8988T (cell line): ENCODE results near the gene ALPL.
"Not testable (repeated sequence)": the region's sequence is repeated elsewhere in the genome, so short reads cannot be mapped to it uniquely, and the experiment has no call there.

ENCODE experiments used
- DNase-seq: peaks from one replicate; pipeline ENCODE4 v3.0.0; 2011

ALPL gene

DNA sequence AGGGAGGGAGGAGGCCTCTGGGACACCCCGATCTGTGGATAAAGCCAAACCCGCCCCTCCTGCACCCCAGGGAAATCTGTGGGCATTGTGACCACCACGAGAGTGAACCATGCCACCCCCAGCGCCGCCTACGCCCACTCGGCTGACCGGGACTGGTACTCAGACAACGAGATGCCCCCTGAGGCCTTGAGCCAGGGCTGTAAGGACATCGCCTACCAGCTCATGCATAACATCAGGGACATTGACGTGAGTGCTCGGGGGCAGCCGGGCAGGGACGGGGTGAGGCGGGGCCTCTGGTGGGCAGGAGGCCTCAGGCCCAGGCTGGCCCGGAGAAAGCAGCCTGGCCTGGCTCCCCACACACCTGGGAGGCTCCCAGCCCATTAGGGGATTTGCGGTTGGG, 54.7 kb downstream of the ALPL start:
- DNase-seq: no peak

DNA sequence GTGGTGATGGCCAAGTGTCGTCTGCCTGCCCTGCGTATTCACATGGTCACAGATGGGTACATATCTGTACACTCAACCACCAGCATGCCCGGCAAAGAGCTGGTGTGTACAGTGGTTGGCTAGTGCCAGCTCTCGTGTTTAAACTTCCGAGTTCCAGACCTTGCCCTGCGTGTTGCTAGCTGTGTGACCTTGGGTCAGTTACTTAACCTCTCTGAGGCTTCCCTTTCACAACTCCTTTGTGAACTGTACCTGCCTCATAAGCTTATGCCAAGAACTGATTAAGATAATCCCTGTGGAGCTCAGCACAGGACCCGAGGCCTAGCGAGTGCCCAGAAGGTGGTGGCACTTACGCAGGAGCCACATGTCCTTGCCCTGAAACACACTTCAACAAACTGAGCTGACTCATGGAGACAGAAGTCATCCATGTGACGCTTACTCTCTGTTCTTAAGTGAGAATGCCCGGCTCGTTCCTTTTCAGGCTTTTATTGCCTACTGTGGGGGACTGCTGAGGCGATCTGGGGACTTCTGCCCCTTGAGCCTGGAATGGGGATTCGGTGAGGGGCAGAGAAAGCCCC, 55.4 kb downstream of the ALPL start:
- DNase-seq: no peak

DNA sequence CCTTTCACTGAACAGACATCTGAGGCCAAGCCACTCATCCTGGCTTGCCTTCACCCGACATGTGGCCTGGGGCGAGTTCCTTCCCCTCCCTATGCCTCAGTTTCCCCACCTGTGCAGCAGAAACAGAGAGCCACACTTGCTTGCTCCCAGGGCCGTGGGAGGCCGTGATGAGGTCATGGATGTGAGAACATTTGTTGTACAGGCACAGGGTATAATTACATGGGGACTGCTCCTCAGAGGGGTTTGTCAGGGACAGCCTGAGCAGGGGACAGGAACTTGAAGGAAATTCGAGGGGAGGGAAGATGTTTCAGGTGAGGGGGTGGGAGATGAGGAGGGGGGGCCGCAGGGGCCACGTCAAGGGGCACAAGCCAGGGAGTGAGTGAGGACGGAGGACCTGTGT, 56.1 kb downstream of the ALPL start:
- DNase-seq: no peak

DNA sequence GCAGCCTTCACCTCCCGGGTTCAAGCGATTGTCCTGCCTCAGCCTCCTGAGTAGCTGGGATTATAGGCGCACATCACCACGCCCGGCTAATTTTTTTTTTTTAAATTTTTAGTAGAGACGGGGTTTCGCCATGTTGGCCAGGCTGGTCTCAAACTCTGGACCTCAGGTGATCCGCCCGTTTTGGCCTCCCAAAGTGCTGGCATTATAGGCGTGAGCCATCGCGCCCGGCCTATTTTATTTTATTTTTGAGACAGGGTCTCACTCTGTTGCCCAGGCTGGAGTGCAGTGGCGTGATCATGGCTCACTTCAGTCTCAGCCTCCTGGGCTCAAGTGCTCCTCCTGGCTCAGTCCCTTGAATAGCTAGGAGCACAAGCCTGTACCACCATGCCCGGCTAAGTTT, 57.1 kb downstream of the ALPL start:
- not testable (repeated sequence) for DNase-seq

DNA sequence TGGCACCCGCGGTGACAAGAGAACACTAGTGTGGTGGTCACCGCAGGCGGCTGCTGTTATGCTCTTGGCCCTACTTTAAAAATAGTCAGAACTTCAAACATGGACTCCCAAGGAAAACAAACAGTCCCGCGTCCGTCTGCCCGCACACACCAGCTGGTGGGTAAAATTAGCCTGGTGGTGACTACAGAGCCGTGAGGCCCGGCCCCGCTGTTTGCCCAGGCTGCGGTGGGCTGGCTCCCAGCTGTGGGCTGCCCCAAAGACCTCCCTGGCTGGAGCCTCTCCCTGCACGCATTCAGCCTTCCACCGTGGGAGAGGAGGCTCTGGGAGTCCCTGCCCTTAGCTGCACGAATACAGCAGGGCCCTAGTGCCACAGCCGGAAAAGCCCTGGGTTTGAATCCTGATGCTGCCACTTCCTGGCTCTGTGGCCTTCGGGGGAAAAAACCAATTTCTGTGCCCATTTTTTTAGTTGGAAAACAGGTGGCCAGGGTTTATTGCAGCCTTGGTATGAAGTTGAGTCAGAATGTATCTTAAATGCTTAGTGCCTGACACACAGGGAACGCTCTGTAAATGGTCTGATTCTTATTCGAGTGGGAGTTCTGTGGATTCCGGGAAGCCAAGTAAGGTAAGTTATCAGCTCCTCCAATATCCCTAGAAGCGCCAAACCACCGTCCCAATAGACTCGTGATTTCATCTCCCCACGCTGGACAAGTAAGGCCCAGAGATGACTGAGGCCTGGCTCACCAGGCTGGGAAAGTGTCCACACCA, 58.2 kb downstream of the ALPL start:
- no peak for DNase-seq

DNA sequence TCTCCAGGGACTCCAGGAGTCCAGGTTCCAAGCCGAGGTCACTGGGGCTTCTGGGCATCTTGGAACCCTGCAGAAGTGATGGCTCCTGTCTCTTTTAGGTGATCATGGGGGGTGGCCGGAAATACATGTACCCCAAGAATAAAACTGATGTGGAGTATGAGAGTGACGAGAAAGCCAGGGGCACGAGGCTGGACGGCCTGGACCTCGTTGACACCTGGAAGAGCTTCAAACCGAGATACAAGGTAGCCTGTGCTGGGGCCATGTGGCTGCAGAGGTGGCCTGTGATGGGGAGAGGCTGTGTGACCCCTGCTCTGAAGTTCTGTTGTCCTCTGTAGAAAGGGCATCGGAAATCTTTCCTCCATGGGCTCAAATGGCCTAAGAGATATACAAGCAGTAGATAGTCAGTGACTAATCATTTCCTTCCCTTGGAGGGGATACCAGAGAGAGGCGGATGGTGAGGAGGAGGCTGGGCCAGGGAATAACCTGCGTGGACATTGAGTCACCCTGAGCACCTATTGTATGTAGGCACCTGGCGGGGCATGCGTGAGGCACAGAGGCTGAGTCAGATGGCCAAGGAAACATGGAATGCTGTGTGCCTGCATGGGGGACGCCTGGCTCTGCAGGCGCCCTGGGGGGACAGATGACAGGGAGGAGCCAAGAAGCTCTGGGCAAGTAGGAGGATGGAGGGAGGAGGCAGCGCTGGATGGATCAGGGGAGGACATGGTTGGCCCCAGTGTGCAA, 59.0 kb downstream of the ALPL start:
- DNase-seq: peak; percentile 69

DNA sequence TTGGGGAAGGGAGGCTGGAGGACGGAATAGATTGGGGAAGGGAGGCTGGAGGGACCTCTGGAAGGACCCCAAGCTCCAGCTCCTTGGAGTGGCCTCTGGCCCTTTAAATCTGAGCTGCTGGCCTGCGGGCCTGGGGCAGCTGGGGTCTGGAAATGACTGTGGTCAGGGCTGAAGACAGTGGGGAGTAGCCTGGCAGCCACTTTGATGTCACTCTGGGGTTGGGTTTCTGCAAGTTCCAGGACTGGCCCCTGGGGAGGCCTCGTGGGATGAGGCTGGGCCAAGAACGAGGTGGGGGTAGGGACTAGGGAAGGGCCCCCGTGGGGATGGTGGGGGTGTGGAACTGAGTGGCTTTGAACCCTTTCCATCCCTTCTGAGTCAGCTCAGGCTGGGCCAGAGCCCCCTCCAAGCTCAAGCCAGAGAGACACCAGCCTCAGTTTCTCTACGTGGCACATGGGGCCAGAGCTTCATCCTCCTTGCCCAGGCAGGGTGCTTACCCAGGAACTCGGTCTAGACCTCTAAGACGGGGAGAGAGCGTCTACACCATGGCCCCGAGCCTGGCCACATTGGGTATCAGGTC, 59.7 kb downstream of the ALPL start:
- no peak for DNase-seq

DNA sequence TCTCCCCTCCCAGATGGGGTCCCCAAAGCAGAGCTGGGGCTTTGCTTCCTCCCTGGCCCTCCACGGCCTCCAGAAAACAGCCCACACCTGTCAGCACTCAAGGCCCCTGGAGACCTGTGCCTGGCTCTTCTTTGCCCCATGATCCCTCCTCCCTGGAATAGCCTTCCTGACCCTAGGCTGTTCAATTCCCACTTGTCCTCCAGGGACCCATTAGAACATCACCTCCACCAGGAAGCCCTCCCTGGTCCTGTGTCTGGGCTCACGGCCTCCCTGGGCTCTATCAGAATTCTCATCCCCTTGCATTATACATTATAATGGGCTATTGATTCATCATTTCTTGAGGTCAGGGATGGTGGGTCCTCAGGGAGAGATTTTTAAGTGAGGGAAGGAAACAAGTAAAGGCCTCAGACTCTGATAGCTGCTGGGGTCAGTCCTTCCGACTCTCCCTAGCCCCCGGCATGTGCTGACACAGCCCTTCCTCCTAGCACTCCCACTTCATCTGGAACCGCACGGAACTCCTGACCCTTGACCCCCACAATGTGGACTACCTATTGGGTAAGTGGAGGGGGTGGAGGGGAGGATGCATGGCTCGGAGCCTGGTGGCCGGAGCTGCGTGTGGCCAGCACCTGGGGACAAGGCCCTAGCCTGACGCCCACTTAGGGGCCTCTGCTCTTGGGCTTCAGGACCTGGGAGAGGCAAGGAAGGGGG, 60.8 kb downstream of the ALPL start:
- no peak for DNase-seq

DNA sequence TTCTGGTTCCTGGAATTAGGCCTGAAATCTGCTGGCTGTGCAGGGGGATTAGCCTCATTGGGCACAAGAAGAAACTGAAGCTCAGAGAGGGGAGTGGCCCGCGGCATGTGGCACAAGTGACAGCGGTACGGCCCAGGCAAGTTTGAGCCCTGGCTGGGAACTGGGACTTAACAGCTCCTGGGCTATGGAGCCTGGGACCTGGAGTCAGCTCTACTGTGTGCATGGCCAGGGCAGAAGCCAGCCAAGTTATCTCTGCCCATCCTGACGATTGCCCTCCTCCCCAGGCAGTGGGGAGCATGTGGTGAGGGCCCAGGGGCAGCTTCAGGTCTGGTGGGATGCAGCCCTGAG, 61.3 kb downstream of the ALPL start:
- DNase-seq: no peak

DNA sequence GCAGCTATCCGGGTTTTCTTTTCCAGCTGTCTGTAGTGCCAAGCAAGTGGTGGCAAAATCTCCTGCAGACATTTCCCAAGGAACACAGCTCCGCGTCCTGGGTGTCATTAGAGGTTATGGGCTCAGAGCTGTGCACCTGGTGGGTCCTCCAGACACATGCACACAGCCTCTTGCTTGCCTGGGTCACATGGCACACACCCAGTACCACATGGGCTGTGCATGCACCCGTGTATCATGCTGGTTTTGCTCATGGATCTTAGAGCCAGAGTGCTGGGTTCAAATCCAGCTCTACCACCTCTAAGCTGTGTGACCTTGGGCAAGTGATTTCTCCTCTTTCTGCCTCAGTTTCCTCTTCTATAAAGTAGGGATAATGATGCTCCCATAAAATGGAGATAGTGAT, 61.7 kb downstream of the ALPL start:
- no peak for DNase-seq

DNA sequence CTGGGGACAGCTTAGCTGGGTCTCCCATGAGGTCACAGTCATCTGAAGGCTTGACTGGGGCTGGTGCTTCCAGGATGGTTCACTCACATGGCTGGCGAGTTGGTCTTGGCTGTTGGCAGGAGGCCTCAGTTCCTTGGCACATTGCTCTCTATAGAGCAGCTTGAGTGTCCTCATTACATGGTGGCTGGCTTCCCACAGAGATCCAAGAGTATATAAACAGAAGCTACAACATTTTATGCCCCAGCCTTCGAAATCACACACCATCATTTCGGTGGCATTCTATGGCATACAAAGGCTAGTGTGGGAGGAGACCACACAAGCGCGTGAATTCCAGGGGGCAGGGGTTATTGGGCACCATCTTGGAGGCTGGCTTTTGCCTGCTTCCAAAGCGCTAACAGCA, 63.0 kb downstream of the ALPL start:
- no peak for DNase-seq

DNA sequence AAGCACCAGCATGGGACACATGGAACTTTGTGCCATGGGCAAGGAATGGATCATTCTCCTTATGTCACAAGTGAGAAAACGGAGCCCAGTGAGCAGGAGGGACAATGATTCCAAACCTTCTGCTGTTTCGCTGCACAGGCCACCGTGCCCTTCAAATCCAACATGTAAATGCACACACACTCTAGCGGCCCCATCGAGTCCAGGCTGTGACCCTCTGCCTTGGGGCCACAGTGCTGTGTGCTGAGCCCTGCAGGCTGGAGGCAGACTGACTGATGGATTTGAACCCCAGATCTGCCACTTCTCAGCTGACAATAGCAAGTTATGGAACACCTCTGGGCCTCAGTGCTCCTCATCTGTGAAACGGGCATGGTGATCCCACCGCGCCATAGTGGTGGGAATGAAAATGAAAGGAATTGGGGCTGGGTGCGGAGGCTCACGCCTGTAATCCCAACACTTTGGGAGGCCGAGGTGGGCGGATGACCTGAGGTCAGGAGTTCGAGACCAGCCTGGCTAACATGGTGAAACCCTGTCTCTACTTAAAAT, 63.6 kb downstream of the ALPL start:
- no peak for DNase-seq

DNA sequence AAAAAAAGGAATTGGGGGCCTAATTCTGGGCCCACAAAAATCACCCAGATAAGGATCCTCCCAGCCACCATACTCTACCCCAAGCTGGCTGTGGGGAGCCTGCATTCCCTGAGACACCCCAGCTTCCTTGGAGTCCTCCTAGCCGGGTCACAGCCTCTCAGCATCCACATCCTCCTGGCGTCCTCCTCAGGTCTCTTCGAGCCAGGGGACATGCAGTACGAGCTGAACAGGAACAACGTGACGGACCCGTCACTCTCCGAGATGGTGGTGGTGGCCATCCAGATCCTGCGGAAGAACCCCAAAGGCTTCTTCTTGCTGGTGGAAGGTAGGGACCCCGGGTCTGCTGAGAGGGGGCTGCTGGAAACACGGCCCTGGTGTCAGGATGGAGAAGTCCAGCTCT, 64.3 kb downstream of the ALPL start:
- DNase-seq: no peak

DNA sequence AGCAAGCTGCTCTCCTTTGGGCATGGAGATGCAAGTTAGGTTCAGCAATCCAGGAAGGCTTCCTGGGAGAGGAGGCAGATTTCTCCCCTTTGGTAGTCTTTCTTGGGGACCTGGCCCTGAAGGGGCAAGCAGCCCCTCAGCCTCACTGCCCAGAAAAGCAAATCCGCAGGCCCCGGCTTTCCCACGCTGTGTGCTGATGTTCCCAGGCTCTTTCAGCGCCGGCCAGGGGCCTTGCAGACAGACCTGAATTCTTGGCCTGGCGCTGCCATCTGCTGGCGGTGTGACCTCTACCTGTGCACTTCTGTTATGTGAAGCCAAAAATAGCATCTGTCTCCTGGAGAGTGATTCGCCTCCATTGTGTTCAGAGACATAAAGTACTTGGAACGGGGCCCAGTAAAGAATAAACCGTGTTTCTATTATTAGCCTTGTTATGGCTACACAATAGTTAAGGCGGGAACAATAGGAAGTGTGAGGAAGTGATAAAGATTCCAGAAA, 64.8 kb downstream of the ALPL start:
- DNase-seq: peak; percentile 66

DNA sequence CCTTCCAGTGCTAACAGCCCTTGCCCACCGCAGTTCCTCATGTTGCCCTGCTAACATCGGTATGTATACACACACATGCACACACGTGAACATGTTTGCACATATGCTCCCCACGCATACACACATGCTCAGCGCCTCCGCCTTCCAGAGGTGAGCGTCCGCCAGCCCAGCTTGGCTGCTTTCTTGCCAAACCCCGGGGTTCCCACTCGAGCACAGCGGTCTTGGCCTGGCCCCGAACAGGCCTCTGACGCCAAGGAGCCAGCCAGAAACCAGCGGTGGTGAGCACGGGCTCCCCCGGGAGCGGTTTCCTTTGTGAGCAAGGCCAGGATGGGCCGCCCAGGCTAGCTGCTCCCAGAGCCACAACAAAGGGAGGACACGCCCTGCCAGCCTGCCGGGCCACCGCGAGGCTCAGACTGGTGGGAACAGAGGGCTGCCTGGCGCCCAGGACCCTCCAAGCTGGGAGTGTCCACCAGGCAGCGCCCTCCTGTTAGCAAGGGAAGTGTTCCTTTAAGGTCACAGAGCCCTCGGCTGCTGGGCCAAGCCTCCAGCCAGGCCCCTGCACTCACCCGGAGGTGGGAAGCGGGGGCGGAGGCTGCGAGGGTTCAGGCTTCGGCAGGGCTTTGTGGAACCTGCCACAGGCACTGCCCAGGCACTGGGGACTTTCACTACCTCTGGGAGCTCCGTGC, 65.4 kb downstream of the ALPL start:
- no peak for DNase-seq

DNA sequence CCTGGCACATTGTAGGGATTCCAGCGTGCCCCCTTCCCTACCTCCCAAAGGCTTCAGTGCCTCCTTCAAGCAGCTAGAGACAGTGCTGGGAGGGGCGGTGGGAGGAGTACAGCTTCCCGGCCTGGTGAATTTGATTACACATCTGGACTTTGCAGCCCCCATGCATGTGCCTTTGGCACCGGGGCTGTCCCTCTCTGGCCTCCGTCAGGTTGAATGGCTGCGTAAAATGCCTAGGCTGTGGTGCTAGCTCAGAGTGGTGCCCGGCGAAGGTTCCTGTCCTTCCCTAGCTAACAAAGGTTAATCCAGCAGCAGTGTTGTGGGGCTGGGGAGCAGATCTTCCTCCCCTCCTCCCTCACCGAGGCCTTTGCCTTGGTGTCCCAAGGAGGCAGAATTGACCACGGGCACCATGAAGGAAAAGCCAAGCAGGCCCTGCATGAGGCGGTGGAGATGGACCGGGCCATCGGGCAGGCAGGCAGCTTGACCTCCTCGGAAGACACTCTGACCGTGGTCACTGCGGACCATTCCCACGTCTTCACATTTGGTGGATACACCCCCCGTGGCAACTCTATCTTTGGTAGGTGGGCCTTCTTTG, 66.2 kb downstream of the ALPL start:
- no peak for DNase-seq

DNA sequence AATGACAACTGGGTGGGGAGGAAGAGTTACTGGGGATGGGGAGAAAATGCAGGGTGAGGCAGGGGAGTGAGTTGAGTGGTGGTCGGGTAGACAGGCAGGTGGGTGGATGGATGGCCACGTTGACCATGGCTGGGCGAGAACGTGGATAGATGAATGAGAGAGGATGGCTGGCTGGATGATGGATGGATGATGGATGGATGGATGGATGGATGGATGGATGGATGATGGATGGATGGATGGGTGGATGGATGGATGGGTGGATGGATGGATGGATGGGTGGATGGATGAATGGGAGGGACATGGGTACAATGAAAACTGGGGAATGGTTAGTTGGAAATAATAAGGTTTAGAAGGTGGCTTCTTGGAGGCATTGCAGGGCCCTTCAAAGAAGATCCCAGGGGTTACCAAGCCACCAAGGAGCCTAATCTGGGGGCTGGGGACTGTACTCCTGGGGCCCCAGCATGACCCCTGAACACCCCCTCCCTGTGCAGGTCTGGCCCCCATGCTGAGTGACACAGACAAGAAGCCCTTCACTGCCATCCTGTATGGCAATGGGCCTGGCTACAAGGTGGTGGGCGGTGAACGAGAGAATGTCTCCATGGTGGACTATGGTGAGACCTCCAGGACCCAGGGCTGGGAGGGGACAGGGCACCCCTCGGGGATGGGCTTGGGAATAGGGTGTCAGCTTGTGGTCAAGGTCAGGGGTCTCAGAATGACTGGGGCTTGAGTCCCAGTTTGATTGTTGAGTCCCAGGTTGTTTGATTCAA, 67.0 kb downstream of the ALPL start:
- no peak for DNase-seq

DNA sequence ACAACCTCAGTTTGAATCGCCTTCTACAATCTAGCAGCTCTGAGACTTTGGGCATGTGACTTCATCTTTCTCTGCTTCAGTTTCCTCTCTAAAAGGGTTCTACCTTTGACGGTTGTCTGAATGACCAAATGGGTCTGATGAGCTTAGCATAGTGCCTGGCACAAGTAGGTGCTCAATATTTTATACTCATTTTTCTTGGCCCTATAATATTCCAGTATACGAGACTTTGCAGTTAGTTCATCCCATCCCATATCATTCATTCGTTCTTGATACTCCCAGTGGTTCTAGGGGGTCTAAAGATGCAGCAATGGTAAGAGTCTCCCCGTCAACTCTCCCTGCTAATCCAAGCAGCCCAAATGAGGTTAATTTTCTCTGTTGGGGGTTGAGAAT, 67.6 kb downstream of the ALPL start:
- no peak for DNase-seq

DNA sequence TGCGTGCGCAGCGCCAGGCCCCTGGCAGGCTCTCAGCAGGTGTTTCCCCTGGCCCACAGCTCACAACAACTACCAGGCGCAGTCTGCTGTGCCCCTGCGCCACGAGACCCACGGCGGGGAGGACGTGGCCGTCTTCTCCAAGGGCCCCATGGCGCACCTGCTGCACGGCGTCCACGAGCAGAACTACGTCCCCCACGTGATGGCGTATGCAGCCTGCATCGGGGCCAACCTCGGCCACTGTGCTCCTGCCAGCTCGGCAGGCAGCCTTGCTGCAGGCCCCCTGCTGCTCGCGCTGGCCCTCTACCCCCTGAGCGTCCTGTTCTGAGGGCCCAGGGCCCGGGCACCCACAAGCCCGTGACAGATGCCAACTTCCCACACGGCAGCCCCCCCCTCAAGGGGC, 68.1 kb downstream of the ALPL start:
- no peak for DNase-seq

DNA sequence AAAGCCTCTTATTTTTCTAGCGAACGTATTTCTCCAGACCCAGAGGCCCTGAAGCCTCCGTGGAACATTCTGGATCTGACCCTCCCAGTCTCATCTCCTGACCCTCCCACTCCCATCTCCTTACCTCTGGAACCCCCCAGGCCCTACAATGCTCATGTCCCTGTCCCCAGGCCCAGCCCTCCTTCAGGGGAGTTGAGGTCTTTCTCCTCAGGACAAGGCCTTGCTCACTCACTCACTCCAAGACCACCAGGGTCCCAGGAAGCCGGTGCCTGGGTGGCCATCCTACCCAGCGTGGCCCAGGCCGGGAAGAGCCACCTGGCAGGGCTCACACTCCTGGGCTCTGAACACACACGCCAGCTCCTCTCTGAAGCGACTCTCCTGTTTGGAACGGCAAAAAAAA, 68.7 kb downstream of the ALPL start:
- no peak for DNase-seq

DNA sequence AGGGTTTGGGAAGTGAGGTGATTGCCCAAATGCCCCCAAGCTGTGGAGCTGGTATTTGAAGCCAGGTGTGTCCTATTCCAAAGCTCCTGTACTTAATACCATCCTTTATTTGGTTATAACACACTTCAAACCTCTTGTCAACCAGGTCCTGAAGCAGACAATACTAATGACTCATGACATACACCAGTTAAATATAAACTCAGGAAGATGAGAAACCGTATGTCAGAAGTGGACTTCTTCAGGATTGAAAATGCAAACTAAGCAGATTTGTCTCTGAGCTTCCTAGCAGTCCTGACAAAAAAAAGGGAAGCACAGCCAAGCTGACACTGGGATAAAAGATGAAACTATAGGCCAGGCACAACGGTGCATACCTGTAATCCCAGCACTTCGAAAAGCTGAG, 70.6 kb downstream of the ALPL start:
- DNase-seq: no peak
